ENCODE results near the gene COPB1.

- TF ChIP-seq CTCF (IDR thresholded peaks at IDR 0.05): no peak
- TF ChIP-seq POLR2A (IDR thresholded peaks at IDR 0.05): no peak
Measured at GRCh38 chr11:14424096-14424495, 75.5 kb downstream of the COPB1 start.
